GM10847 (cell line): ENCODE measurements around the gene LRBA.

ENCODE experiments used
- POLR2A ChIP-seq: IDR thresholded peaks from 2 replicates; pipeline ENCODE4 v1.6.1; 2011; ENCODE audit not compliant: insufficient read length; ENCODE audit errors: extremely low read depth

The LRBA gene

DNA sequence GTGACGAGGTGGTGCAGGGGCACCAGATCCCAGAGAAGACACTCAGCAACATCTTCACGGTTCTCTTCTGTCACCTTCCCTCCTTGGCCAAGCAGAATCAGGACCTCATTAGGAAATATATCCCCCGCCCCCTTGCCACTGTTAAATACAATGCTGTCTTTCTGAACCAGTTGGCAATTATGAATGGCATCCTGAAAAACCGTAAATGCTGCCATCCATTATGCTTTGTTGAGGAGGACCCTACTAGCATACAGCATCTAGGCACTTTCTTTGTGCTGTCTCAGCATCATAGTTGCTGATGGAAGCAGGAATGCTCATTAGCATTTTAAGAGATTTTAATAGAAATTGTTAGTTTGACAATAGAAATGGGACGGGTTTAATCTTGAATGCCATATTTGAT lies 798.4 kb downstream of the LRBA start:
- TF ChIP-seq POLR2A = no peak

DNA sequence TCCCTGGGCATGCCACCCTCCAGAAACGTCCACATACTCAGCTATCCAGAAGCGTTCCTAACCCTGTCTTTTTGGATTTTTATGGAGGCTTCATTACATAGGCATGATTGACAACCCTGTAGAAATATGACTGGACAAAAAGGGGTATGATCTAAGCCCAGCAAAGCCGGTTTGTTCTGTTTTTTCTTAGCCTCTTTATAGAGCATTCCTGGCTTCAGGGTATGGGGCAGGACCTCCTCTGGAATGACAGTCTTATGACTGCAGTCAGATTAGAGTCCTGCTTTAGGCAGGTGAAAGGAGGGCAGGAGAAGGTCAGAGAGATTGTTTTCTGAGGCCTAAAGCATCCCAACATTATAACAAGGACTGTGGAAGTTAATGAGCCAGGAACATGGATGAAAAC lies 799.5 kb downstream of the LRBA start:
- no peak for TF ChIP-seq POLR2A
